Measurements from ENCODE around the gene SEMA6B. TPM values are rescaled to one million over a fixed set of nuclear protein-coding genes. Genes with fewer than 3 reads are reported as not detected.

SEMA6B gene
- total and polyA plus RNA-seq, 2 of the 4 experiments (the other 2 are of a cell fraction) = 0.18 to 0.72 TPM

DNA sequence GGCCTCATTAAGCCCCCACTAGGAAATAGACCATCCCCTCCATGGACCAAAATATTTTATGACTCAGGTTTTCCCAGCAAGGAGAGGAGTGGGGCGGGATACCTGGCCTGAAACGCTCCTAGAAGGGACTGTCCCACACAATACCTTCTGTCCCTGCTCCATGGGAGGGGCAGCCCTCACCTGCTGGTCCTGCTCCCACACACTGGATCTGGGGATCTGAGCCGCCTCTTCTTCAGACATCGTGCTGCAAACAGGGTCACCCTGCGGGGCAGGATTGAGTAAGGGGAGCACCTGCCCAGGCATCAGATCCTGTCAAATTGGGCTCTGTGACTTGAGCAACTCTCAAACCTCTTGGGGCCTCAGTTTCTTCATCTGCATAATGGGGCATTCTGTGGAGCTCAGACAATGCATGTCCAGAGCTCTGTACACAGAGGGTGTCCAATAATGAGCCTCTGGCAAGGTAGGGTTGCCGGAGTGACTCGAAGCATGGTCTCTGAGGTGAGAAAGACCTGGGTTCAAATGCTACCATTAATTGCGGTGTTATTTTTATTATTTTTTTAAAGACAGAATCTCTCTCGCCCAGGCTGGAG lies 25.6 kb downstream of the SEMA6B start:
- H3K36me3 ChIP-seq (ENCODE audit: control insufficient read depth, insufficient read depth, low read length) = no peaks in the 10 kb centered on the region
- H3K4me1 ChIP-seq (ENCODE audit: control insufficient read depth, insufficient read depth, low read length) = no peaks in the 10 kb centered on the region; the same call in 1 of the 2 replicates
- intact Hi-C loops (cut with micrococcal nuclease) = no loop called here
- no peak overlapping the region for H4K91ac ChIP-seq (ENCODE audit: insufficient read depth, low read depth, low read length)
- no peak overlapping the region for H3K9ac ChIP-seq (ENCODE audit: low read depth, low read length)
- H3K18ac ChIP-seq (ENCODE audit: low read depth, low read length) = no peak overlapping the region
- H2BK20ac ChIP-seq (ENCODE audit: low read depth, low read length) = no peak overlapping the region
- no peaks in the 10 kb centered on the region for H3K79me1 ChIP-seq (ENCODE audit: low read depth in 1 of 2, low read length in 2 of 2)
- no peaks in the 10 kb centered on the region for H3K9me1 ChIP-seq (ENCODE audit: insufficient read depth, low read length)
- BruUV-seq (replicated peaks) = no TSS peak
- no peak for TF ChIP-seq USF2 (IDR thresholded peaks at IDR 0.05; ENCODE audit: low read depth, low read length)
- no peaks in the 10 kb centered on the region; the same call in 1 of the 2 replicates for H4K20me1 ChIP-seq (ENCODE audit: insufficient read depth, low read length)
- H2BK5ac ChIP-seq (ENCODE audit: low read depth, low read length, poor library complexity, severe bottlenecking) = no peak overlapping the region
- dilution Hi-C loops (cut with HindIII; ENCODE audit: low sequenced_read_pairs, unreplicated experiment) = no loop called here
- no peak overlapping the region for H3K4me2 ChIP-seq (ENCODE audit: low read depth, low read length)
- ChIA-PET POLR2A (ENCODE audit: unreplicated experiment) (no interaction called here), CTCF (interaction anchor here (0.5 to 1.9 kb wide), 2 partner anchors 9 to 32 kb away, joined by 3 to 6 read pairs; no protein-coding TSS in a partner anchor)
- no peak overlapping the region for H2BK120ac ChIP-seq (ENCODE audit: low read depth, low read length)
- H4K5ac ChIP-seq (ENCODE audit: low read depth, low read length) = no peak overlapping the region
- ATAC-seq (ENCODE audit: low read depth) = no peak
- H2AFZ ChIP-seq (replicated peaks; ENCODE audit: low read length, poor library complexity) = no peak overlapping the region
- H3K27me3 ChIP-seq (ENCODE audit: control insufficient read depth, insufficient read depth, low read length) = peaks cover 50% of the 10 kb centered on the region
- in situ Hi-C loops (cut with MboI; ENCODE audit: low sequenced_read_pairs) = no loop called here
- H3K56ac ChIP-seq (ENCODE audit: extremely low read depth, insufficient read depth, low read length) = no peak overlapping the region
- no peak for DNase-seq
- no peak overlapping the region for H2BK15ac ChIP-seq (ENCODE audit: low read depth, low read length)
- no peaks in the 10 kb centered on the region for H3K9me3 ChIP-seq (ENCODE audit: control insufficient read depth, insufficient read depth, low read length)
- H3K14ac ChIP-seq (replicated peaks; ENCODE audit: low read depth, low read length) = no peak overlapping the region
- H2AK9ac ChIP-seq (replicated peaks; ENCODE audit: low read depth, low read length, poor library complexity) = no peak overlapping the region
- H2AK5ac ChIP-seq (ENCODE audit: low read depth, low read length) = no peak overlapping the region
- H4K8ac ChIP-seq (ENCODE audit: low read depth in 2 of 2, low read length in 2 of 2) = no peak overlapping the region
- no peak overlapping the region for H3K23ac ChIP-seq (ENCODE audit: low read depth, low read length)
- no peak overlapping the region for H3K4me3 ChIP-seq (ENCODE audit: insufficient read depth, low read depth, low read length)
- no CpG with 5 or more reads among the region's 9 CpGs for WGBS, 2 experiments (ENCODE audit: extremely low coverage in 2 of 2, insufficient read length in 1 of 2)
- no peak overlapping the region for H3K4ac ChIP-seq (ENCODE audit: low read depth, low read length)
- H3K27ac ChIP-seq (ENCODE audit: insufficient read depth, low read length) = no peak overlapping the region
